CD14-positive monocyte (primary cell): ENCODE measurements around the gene CREB5. TPM values are rescaled to one million over a fixed set of nuclear protein-coding genes. Genes with fewer than 3 reads are reported as not detected.

ENCODE experiments used
- DNase-seq, 3 donors: peaks; one replicate each; pipeline ENCODE4 v3.0.0-alpha.2; 2011 to 2022
- H2AFZ ChIP-seq: 2 replicates; pipeline ENCODE4 v1.6.0; 2012; ENCODE audit warnings: mild to moderate bottlenecking, low read depth, low read length, inconsistent platforms; ENCODE audit not compliant: insufficient read depth, poor library complexity, severe bottlenecking
- H3K27ac ChIP-seq, 2 donors: 1 replicate in 1 of 2; 2 replicates in 1 of 2; pipeline ENCODE4 v1.5.1; 2012 to 2013; ENCODE audit warnings: low read length in 2 of 2, control low read depth in 1 of 2, inconsistent platforms in 1 of 2, low read depth in 1 of 2, mild to moderate bottlenecking in 1 of 2
- H3K27me3 ChIP-seq, 2 donors: one replicate each; pipeline versions ENCODE4 v1.6.0 to v1.6.1; 2011 to 2013; ENCODE audit warnings: low read length in 2 of 2; ENCODE audit not compliant: control insufficient read depth in 2 of 2, insufficient read depth in 2 of 2
- H3K36me3 ChIP-seq, 2 donors: replicated peaks in 1 of 2; 1 replicate in 1 of 2; 2 replicates in 1 of 2; pipeline versions ENCODE4 v1.5.1 to v1.6.1; 2012 to 2013; ENCODE audit warnings: low read length in 2 of 2, control low read depth in 1 of 2, inconsistent platforms in 1 of 2, mild to moderate bottlenecking in 1 of 2; ENCODE audit not compliant: insufficient read depth in 2 of 2, control insufficient read depth in 1 of 2
- H3K4me1 ChIP-seq, 2 donors: 1 replicate in 1 of 2; 2 replicates in 1 of 2; pipeline versions ENCODE4 v1.5.1 to v1.6.1; 2012 to 2013; ENCODE audit warnings: low read length in 2 of 2, control low read depth in 1 of 2, inconsistent platforms in 1 of 2, mild to moderate bottlenecking in 1 of 2, moderate library complexity in 1 of 2; ENCODE audit not compliant: insufficient read depth in 2 of 2, control insufficient read depth in 1 of 2
- H3K4me2 ChIP-seq: replicated peaks from 2 replicates; pipeline ENCODE3; 2012; ENCODE audit warnings: low read length, moderate library complexity, mild to moderate bottlenecking; ENCODE audit not compliant: poor library complexity, severe bottlenecking; ENCODE audit errors: extremely low read depth
- H3K4me3 ChIP-seq, 3 experiments: fragments of 200-600 bp in 1 of 3; sonication (generic) in 1 of 3; replicated peaks in 1 of 3; 1 replicate in 2 of 3; 2 replicates in 1 of 3; pipeline ENCODE4 v1.5.1; 2011 to 2013; ENCODE audit warnings: low read length in 3 of 3, mild to moderate bottlenecking in 3 of 3, control low read depth in 2 of 3, low read depth in 2 of 3, inconsistent platforms in 1 of 3, moderate library complexity in 1 of 3
- H3K79me2 ChIP-seq: 2 replicates; pipeline ENCODE4 v1.6.0; 2012; ENCODE audit warnings: mild to moderate bottlenecking, control low read depth, inconsistent platforms, low read length, moderate library complexity; ENCODE audit not compliant: insufficient read depth
- H3K9ac ChIP-seq: 2 replicates; pipeline ENCODE4 v1.6.0; 2017; ENCODE audit warnings: low read length, mild to moderate bottlenecking; ENCODE audit not compliant: insufficient read depth, poor library complexity, severe bottlenecking
- H3K9me3 ChIP-seq, 2 donors: replicated peaks in 1 of 2; 1 replicate in 1 of 2; 2 replicates in 1 of 2; pipeline versions ENCODE4 v1.5.1 to v1.6.1; 2012 to 2013; ENCODE audit warnings: low read length in 2 of 2, control low read depth in 1 of 2; ENCODE audit not compliant: control insufficient read depth in 1 of 2, insufficient read depth in 1 of 2
- H4K20me1 ChIP-seq: 2 replicates; pipeline ENCODE4 v1.6.0; 2012; ENCODE audit warnings: mild to moderate bottlenecking, low read length, control low read depth, moderate library complexity; ENCODE audit not compliant: insufficient read depth
- H3K27ac Mint-ChIP-seq, 7 donors: one replicate each; pipeline ENCODE4 v1.8.0; 2020; ENCODE audit warnings: mild to moderate bottlenecking in 7 of 7, mixed read lengths in 7 of 7, moderate library complexity in 6 of 7, inconsistent platforms in 2 of 7
- H3K27me3 Mint-ChIP-seq, 3 donors: one replicate each; pipeline ENCODE4 v1.8.0; 2021 to 2022; ENCODE audit warnings: low read depth in 3 of 3, mild to moderate bottlenecking in 3 of 3, mixed read lengths in 3 of 3, moderate library complexity in 3 of 3, inconsistent platforms in 1 of 3
- H3K36me3 Mint-ChIP-seq, 2 donors: one replicate each; pipeline ENCODE4 v1.8.0; 2020; ENCODE audit warnings: mixed read lengths in 2 of 2, inconsistent platforms in 1 of 2, mild to moderate bottlenecking in 1 of 2
- H3K4me1 Mint-ChIP-seq: one replicate; pipeline ENCODE4 v1.8.0; 2020; ENCODE audit warnings: mild to moderate bottlenecking, mixed read lengths
- H3K4me3 Mint-ChIP-seq, 2 donors: one replicate each; pipeline ENCODE4 v1.8.0; 2020; ENCODE audit warnings: mild to moderate bottlenecking in 2 of 2, mixed read lengths in 2 of 2, moderate library complexity in 1 of 2
- H3K9me3 Mint-ChIP-seq, 7 donors: one replicate each; pipeline ENCODE4 v1.8.0; 2020 to 2022; ENCODE audit warnings: mixed read lengths in 7 of 7, mild to moderate bottlenecking in 6 of 7, moderate library complexity in 6 of 7, inconsistent platforms in 2 of 7
- WGBS: methylation state at CpG from one replicate; pipeline ENCODE4 v1.1.5; 2013; ENCODE audit warnings: missing lambda C conversion rate; ENCODE audit not compliant: insufficient coverage; 5-methylcytosine and 5-hydroxymethylcytosine counted together
- intact Hi-C, 2 donors: fragments of 100-400 bp; cut with micrococcal nuclease; formaldehyde crosslinking; loops; one replicate each; pipeline versions ENCODE4 v1.15.0 to v1.15.1; 2023
- polyA plus RNA-seq, 3 donors: library from polyadenylated mRNA; depleted of rRNA in 1 of 3; unstranded in 2 of 3; stranded (reverse) in 1 of 3; fragments of 300-500 nt in 2 of 3; fragments of >200 nt in 1 of 3; fragmentation: Illumina TruSeq in 2 of 3; gene quantifications; 1 replicate in 2 of 3; 2 replicates in 1 of 3; pipeline ENCODE4 v1.2.3, GENCODE V29; 2012 to 2021
- TF ChIP-seq, protein P1 (sequence below): fragments of 200-600 bp; IDR thresholded peaks from one replicate; pipeline ENCODE4 v1.8.0; 2022; ENCODE audit warnings: antibody characterized with exemption, mild to moderate bottlenecking

The CREB5 gene
- polyA plus RNA-seq, 3 donors = 25.1 to 72.3 (median 44.2) TPM

DNA sequence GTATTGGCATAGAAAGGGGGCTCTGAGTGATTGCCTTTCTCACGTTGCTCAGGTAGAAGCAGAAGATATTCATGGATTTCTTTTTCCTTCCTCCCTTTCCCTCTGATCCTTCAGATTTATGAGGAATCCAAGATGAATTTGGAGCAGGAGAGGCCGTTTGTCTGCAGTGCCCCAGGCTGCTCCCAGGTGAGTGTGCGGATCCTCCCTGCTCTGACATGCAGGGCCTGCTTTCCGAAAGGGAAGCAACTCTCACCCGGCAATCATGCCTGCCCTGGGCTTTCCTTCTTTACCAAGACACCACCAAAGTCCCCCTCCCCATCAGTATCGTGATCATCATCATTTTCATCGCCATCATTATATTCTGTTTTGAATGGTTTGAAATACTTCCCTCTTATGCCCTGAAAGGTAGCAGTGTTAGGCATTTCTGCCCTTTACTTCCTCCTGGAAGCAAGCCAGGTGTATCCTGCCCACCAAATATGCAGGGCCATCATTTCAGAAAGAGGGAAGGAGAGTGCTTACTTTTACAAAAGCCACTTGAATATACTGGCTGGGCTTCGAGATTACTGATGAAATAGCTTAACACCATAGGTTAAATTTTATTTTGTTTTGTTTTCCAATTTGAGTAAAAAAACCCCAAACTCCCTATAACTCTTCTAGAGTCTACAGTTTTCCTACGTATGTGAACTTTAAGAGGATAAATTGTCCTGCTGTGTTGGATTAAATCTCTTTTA lies 75.9 kb downstream of the CREB5 start:
- Mint-ChIP-seq H3K27me3 (peaks cover 2 to 5% (median 3%) of the 10 kb centered on the region in 3 donors), H3K36me3 (no peaks in the 10 kb centered on the region), H3K4me3 (no peak overlapping the region), H3K9me3 (peaks cover 0 to 3% (median 0%) of the 10 kb centered on the region in 7 donors), H3K27ac (no peak overlapping the region), H3K4me1 (peaks cover 2% of the 10 kb centered on the region)
- no peaks in the 10 kb centered on the region for H3K4me1 ChIP-seq
- no peak overlapping the region for H3K9ac ChIP-seq
- H3K79me2 ChIP-seq = no peaks in the 10 kb centered on the region
- no peaks in the 10 kb centered on the region for H4K20me1 ChIP-seq
- no peaks in the 10 kb centered on the region for H3K9me3 ChIP-seq
- no peak overlapping the region for H3K4me3 ChIP-seq
- intact Hi-C loops = no loop called here
- WGBS = 100% methylated on average over 3 of the region's 9 CpGs
- H3K27ac ChIP-seq = no peak overlapping the region
- H3K36me3 ChIP-seq = no peaks in the 10 kb centered on the region
- H2AFZ ChIP-seq = no peak overlapping the region
- no peaks in the 10 kb centered on the region for H3K27me3 ChIP-seq
- no peak overlapping the region for H3K4me2 ChIP-seq
- TF ChIP-seq, protein P1, sequence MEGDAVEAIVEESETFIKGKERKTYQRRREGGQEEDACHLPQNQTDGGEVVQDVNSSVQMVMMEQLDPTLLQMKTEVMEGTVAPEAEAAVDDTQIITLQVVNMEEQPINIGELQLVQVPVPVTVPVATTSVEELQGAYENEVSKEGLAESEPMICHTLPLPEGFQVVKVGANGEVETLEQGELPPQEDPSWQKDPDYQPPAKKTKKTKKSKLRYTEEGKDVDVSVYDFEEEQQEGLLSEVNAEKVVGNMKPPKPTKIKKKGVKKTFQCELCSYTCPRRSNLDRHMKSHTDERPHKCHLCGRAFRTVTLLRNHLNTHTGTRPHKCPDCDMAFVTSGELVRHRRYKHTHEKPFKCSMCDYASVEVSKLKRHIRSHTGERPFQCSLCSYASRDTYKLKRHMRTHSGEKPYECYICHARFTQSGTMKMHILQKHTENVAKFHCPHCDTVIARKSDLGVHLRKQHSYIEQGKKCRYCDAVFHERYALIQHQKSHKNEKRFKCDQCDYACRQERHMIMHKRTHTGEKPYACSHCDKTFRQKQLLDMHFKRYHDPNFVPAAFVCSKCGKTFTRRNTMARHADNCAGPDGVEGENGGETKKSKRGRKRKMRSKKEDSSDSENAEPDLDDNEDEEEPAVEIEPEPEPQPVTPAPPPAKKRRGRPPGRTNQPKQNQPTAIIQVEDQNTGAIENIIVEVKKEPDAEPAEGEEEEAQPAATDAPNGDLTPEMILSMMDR = no peak
- DNase-seq = no peak

GRCh38 chr7:28490831-28491230 lies 78.5 kb downstream of the CREB5 start:
- H3K27me3 ChIP-seq = no peaks in the 10 kb centered on the region

More at GRCh38 chr7:28490831-28491230, 78.5 kb downstream of the CREB5 start:
- H4K20me1 ChIP-seq = no peaks in the 10 kb centered on the region
- Mint-ChIP-seq H3K4me3 (no peak overlapping the region), H3K4me1 (peaks cover 2% of the 10 kb centered on the region), H3K9me3 (peaks cover 0 to 3% (median 0%) of the 10 kb centered on the region in 7 donors), H3K27ac (no peak overlapping the region), H3K36me3 (no peaks in the 10 kb centered on the region), H3K27me3 (peaks cover 2 to 8% (median 7%) of the 10 kb centered on the region in 3 donors)
- H3K36me3 ChIP-seq = no peaks in the 10 kb centered on the region
- intact Hi-C loops = no loop called here
- no peak overlapping the region for H3K9ac ChIP-seq
- no peaks in the 10 kb centered on the region for H3K4me1 ChIP-seq
- no peaks in the 10 kb centered on the region for H3K9me3 ChIP-seq
- no peaks in the 10 kb centered on the region for H3K79me2 ChIP-seq
- DNase-seq = no peak
- TF ChIP-seq, protein P1 = no peak
- H3K4me2 ChIP-seq = no peak overlapping the region
- H3K4me3 ChIP-seq = no peak overlapping the region
- 96% methylated on average over 11 of the region's 11 CpGs for WGBS
- no peak overlapping the region for H2AFZ ChIP-seq
- H3K27ac ChIP-seq = no peak overlapping the region
